ENCODE data around the gene ADCY9.
"Not testable (repeated sequence)": the region's sequence is repeated elsewhere in the genome, so short reads cannot be mapped to it uniquely, and the experiment has no call there.

The ADCY9 gene

DNA sequence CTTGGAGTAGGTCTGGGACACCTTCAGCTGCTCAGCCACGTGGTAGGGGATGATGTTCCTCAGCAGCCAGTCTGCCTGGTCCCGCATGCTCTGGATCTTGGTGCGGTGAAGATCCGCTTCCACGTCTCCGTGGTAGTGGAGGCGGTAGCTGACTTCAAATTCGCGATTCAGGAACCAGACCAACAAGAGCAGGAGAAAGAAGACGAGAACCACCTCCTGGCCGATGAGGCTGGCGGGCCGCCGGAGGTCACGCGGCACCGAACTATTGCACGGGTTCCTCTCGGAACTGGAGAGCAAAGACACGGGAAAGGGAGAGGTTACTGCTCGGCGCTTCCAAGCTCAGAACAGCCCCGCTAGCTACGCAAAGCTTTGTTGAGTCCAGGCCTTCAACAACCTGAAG, 149.6 kb downstream of the ADCY9 start:
- no peak for DNase-seq

DNA sequence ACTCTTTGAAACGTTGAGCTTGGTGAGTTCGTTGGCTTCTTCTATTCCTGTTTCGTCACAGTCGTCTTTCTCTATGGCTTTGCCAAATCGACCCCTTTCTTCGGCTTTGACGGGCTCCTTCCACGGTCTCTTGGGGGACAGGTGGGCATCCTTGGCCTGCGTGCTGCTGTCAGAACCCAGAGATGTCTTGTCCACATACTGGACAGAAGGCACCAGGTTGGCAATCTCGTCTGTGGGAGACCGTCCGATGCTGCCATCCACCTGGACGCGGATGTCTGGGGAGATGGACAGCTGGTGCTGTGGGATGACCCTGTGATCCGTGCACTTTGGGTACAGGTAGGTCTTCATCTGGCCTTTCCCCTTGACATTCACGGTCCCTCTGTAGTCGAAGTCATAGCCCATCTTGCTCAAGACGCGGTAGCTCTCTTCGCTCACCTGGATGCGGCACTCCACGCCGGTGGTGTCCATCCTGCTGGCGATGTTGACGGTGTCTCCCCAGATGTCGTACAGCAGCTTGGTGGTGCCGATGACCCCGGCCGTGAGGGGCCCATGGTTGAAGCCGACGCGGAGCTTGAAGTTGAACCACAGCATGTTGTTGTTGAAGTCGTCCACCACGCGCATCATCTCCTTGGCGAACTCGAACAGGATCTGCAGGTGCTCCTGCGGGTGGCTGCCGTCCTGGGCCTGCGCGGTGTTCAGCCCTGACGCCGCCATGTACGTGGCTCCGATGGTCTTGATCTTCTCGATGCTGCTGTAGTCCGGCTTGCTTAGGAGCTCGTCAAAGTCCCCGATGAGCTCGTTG, 150.3 kb downstream of the ADCY9 start:
- DNase-seq, result no peak

DNA sequence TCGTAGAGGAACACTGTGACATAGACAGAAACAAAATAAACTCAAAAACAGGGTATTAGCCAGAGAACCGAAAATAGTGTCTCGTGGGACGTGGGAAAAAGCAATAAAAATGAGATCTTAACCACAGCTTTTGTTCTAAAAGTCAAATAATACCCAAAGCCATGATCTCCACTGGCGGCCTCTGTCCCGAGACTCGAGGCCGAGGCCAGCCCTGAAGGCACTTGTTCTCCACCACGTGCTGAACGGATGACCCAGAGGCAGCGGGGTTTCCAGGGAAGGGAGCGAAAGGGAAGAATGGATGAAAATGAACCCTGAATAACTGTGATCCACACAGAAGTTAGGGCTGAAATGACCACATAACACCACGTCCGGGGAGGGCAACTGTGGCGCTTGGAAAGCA, 150.9 kb downstream of the ADCY9 start:
- no peak for DNase-seq

DNA sequence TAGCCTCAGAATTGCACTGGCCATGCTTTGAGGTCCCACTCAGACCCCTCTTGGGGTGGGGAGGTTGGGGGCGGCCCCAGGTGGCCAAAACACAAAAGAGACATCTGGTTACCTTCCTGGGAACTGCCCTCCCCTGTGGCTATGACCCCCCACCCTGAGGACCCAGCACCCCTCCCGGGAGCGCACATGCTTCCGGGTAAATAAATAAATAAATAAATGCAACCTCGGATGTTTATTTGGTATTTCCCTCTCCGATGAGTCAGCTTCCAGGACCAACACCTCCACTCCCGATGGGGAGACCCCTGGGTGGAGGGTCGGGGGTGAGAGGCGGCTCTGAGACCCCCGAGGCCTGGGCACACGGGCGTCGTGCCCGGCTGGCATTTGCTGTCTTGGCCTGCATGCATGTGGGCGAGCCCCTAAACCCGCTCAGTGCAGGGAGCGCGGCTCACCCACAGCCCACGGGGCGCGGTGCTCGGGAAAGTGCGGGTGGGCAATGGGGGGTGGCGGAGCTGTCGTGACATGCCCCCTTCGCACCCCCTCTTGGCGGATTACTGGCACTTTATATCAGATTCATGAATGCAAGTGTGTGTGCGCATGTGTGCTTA, 151.5 kb downstream of the ADCY9 start:
- DNase-seq, result no peak

DNA sequence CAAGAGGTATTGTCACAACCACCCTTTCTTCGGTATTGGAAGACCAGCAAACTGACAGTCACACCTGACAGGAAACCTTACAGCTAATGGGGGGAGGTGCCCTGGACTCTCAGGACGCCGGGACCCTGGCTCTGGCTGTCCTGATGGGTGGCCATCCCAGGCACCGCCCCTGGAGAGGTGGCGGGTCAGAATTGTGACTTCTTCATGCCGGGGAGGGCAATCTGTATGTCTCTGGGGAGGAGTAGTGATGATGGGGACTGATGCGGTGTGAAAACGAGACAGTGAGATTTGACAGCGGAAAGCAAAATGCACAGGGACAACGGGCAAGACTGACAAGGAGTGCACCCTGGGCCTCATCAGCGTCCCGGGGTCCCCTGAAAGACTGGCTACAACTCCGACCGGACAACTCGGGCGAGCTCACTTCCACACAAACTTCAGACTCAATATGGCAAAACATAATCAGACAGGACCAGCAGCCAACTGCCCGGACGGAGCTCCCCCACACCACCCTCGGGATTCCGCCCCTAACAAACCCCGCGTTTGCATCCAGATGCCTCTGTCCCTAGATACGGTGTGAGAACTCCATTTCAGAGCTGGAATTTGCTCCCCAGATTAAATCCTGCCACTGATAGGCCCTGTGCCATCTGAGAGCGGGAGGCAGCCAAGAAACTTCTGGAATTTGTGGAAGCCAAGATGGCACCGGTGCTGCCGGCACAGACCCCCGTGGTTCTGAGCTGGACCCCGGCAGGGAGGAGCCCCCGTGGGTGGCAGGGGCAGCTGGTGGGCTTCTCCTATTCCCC, 152.2 kb downstream of the ADCY9 start:
- no peak for DNase-seq

DNA sequence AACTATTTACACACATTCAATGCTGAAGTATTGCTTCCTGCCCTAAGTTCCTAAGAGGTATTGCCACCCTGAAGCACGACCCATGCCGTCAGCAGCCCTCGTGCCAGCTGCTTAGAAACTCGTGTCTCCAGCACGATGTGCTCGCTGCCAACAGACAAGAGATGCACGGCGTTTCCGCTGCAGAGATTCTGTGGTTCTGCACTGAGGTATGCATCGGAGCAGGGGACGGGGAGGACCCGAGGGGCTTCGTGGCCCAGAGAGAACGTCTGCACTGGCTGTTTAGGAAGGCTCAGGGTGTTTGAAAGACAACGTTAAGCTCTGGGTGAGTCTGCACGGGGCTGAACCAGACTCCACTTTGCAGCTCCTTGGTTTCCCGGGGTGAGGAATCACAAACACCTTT, 153.0 kb downstream of the ADCY9 start:
- no peak for DNase-seq

DNA sequence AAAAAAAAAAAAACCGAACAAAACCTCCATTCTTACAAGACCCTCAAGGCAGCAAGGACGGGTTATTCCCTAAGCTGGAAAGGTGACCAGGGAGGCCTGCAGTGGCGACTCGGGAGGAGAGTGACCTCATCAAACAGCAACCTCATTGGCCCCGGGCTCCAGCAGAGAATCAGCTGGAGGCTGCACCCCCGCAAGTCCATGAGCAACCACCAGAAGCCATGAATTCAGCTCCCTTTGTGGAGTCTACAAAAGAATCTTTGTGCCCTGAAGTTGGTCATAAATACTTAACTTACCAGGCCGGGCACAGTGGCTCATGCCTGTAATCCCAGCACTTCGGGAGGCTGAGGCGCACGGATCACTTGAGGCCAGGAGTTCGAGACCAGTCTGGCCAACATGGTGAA, 154.8 kb downstream of the ADCY9 start:
- DNase-seq, result no peak

DNA sequence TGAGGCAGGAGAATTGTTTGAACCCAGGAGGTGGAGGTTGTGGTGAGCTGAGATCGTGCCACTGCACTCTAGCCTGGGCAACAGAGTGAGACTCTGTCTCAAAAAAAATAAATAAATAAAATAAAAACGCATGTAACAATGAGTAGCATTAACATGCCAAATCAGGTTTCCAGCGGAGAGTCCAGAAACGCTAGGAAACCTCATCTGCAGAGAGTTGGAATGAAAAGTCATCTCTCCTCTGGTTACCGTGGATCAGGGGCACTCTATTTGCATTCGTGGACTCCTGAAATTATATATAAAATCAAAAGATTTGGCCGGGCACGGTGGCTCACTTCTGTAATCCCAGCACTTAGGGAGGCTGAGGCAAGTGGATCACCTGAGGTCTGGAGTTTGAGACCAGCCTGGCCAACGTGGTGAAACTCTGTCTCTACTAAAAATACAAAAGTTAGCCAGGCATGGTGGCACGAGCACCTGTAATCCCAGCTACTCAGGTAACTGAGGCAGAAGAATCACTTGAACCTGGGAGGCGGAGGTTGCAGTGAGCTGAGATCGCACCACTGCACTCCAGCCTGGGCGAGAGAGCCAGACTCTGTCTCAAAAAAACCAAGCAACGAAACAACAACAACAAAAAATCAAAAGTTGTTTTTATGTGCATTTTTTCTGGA, 156.2 kb downstream of the ADCY9 start:
- not testable (repeated sequence) for DNase-seq

DNA sequence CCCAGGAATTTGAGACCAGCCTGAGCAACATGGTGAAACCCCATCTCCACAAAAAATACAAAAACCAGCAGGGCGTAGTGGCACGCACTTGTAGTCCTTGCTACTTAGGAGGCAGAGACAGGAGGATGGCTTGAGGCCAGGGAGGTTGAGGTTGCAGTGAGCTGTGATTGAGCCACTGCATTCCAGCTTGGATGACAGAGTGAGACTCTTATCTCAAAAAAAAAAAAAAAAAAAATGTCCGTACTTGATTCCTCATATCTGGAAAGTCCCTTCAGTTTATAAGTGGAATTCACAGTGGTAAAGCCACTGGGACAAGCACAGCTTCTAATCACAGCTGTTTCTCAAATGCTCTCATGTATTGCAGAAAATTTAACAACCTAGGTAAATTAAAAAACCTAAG, 157.1 kb downstream of the ADCY9 start:
- DNase-seq, result no peak

DNA sequence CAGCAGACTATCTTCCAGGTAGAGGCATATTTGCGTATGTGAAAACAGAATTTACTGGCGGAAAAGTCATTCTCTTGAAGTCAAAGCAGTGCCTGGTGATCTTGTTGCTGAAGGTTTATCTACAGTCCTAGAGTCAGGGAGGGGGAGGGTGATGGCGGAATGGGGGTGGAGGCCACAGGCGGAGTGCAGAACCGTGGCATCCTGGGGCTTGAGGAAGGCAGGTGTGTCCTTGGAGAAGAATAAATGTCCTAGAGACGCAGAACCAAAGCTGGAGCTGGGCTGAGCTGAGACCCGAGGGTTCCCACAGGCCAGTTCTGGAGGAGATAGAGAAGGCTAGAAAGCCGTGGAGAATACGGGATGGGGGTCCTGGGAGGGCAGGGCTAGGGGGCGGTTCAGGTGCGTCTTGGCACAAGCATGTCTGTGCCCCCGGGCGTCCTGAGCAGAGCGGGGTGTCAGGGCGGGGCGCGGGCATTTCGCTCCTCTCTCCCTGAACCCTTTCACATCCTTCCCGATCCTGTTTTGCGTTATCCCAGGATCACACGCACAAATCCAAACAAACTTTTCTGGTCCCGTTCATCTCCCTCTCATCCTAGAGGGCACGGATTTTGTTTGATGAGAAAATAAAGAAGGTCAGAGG, 158.8 kb downstream of the ADCY9 start:
- DNase-seq, result no peak

DNA sequence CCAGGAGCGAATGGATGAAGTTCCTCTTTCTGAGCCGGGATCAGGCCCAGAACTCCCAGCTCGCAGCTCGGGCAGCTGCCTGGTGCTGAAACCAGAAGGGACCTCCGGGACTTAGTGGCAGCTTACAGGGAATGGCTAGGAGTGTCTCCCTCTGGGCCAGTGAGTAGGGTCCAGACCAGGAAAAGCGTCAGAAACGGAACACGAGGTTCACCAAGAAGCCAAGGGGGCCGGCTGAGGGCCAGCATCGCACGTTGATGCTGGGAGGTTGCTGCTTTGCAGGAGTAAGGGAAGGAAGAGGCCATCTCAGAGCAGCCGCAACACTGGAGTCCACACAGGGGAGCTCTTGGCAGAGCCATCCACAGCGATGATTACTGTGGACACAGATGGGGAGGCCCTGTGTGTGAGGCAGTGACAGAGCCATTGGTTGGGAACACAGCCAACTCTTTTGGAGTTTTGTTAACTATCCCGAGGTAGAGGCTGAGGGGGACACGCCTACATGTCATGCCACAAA, 161.8 kb downstream of the ADCY9 start:
- DNase-seq, result no peak

DNA sequence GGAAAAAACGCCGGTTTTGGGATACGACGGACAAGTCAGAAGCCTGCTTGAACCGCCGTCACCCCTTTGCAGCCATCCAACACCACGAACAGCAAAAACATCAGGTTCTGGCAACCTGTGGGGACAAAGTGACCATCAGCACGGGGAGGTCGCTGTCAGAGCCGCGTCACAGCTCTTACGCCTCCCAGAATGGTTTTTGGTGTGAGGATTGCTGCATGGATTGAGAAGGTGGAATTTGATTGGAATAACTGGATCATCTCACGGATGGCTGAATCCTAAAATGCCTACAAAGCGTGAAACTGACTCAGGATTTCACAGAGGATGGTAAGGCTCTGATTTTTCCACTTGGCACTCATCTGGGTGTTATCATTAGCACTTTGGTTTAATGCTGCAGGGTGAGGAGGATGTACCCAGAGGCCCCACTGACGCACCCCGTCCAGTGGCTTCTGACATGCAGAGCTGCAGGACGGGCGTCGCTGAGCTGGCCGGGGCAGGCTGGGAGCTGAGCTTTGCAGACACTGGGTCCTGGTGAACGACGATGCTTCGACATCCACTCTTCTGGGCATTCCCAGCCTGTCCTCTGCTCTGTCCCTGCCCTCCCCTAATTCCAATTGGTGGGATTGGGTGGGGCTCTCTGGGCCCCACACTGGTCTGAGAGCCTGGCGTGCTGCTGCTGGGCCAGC, 162.4 kb downstream of the ADCY9 start:
- DNase-seq, result no peak

DNA sequence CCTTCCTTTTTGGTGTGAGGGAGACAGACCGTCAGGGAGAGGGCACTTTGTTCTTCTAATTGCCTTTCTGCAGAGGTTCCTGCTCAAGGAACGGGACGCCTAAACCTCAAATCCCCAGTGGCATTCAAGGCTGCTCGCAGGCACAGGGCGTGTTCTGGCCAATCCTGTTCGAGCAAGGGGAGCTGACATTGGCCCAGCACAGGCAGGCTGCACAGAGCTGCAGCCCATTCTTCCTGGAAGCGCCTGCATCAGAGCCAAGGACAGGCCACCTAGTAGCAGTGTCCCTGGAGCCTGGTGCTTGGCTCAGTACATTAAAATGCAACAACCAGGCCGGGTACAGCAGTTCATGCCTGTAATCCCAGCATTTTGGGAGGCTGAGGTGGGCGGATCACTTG, 163.5 kb downstream of the ADCY9 start:
- DNase-seq, result no peak

DNA sequence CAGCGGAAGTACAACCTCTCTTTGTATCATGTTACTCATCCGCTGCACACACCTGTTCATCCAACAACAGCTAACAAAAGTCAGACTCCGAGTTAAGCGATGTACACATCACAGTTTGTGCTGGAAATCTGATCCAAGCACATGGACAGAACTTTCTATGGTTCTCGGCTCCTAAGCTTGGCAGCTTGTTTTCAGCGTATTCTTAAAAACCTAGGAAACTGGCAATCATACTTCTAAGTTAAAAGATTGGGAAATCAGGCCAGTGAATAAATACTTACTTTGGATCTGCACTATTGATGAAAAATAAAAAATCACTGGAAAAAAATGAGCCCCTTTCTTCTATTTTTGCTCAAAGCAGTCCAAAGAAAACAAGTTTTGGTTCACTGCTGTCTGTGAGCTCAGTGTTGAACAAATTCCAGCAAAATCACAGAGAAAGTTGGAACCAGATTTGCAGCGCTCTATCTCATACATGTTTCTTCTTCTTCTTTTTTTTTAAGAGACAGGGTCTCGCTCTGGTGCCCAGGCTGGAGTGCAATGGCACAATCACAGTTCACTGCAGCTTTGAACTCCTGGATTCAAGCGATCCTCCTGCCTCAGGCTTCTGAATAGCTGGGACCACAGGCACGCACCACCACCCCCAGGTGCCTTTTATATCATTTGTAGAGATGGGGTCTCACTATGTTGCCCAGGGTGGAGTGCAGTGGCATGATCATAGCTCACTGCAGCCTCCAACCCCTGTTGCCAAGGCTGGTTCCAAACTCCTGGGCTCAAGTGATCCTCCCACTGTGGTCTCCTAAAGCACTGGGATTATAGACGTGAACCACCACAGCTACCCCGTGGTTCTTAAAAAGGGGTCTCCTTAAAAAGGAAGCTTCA, 164.1 kb downstream of the ADCY9 start:
- DNase-seq, result no peak

DNA sequence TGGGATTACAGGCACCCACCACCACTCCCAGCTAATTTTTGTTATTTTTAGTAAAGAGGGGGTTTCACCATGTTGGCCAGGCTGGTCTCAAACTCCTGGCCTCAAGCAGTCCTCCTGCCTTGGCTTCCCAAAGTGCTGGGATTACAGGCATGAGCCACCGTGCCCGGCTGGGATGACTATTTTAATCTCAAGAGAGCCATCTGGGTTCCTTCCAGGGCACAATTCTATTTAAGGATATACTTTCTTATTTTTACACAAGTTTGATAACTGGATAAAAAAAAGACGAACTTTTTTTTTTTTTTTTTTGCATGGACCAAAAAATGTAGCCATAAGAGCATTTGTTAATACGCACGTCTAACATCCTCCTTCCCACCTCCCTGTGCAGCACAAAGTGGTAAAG, 164.9 kb downstream of the ADCY9 start:
- not testable (repeated sequence) for DNase-seq

DNA sequence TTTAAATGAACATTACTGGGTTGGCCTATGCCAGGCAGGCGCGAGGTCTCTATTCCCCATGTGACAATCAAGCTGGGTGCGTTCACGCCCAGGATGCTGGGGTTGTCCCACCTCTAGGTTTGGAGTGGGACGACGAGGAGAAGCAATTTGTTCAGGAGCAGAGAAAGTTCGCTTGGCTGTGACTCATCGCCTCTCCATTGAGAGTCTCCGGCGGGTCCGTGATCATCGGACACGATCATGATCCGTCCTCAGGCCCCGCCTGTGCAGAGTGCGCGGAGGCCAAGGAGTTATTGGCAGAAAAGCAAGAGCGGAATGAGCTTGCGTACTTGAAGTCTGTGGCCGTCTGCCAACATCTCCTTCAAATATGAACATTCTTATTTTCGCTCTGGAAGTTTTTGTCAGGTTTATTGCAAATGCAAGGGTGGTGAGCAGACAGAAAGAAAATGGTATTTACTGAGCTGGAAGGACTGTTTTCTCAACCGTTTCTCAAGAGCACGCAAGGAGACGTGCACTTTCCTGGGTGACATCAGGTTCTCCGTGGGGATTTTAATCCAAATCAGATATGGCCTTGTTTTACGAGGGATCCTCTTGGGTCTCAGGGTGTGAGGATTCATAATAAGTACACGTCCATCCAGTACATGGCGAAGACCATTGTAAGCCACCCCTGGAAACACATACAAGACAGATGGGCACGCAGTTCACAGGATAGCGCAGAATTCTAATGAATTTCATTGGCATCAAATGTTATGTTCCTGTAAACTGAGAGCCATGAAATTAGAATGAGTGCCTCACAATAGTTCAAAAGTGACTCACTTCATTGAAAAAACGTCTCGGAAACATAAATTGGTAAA, 165.7 kb downstream of the ADCY9 start:
- DNase-seq, result no peak

DNA sequence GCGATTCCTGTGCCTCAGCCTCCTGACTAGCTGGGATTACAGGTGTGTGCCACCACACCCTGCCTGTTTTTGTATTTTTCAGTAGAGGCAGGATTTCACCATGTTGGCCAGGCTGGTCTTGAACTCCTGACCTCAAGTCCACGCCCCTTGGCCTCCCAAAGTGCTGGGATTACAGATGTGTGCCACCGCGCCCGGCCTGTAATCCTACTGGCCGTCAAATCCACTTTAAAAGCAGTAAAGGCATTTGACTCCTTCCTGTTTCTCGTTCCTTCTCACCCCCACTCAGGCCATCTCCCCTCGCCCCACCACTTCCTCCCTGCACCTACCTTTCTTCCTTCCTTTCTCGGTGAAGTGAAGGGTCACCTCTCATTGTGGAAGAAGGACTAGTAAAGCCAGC, 166.3 kb downstream of the ADCY9 start:
- no peak for DNase-seq

DNA sequence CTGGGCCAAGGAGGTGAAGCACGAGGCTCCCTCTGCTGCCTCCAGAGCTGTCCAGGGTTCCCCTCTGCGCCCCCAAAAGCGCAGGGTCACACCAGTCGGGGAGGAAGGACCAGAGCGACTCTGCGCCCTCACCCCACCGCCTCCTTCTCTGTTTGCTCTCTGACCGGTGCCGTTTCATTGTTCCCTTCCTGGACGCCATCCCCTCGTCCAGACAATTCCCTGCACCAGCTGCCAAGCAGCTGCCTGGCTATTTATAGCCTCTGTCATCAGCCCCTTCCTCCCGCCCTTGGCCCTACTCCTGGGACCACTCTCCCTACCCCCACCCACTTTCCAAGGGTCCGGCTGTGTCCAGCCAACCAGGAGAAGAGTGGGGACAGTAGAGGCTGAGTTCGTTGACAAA, 167.0 kb downstream of the ADCY9 start:
- DNase-seq, result no peak

DNA sequence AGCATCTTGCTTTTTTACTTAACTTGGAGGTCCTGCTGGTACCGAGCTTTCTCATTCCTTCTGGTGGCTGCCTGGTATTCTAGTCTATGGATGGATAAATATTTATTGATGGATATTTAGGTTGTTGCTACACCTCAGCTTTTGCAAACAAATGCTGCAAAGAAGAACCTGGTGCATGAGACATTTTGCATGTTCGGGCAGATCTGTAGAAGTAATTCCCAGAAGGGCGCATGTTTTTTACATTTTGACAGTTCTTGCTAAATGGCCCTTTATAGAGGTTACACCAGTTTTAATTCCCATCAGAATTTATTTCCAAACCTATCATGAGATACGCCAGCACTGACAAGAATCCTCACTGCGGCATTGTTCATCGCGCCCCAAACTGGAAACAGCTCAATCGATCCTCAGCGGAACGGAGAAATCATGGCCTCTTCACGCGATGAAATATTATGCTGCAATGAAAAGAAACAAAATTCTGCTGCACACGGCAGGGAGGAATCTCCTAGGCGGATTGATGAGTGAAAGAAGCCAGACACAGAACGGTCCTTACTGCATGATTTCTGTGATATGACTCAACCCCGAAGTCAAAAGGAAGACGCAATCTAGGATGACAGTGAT, 167.8 kb downstream of the ADCY9 start:
- no peak for DNase-seq
